ENCODE measurements around the gene SSU72. TPM values are rescaled to one million over a fixed set of nuclear protein-coding genes. Genes with fewer than 3 reads are reported as not detected.

SSU72 gene
- polyA plus RNA-seq, 1 donor from 2014 or later: 56.2 TPM

GRCh38 chr1:1531947-1532346, 42.7 kb downstream of the SSU72 start:
- Histone ChIP-seq H3K27me3 (ENCODE audit: insufficient read depth, low read depth, low read length) (no peaks in the 10 kb centered on the region), H3F3A (ENCODE audit: insufficient read depth, low read length, poor library complexity, severe bottlenecking) (no peaks in the 10 kb centered on the region), H3K36me3 (ENCODE audit: insufficient read depth, low read length) (no peaks in the 10 kb centered on the region), H3K27ac (ENCODE audit: low read length) (no peak overlapping the region), H4K20me1 (ENCODE audit: insufficient read depth) (no peaks in the 10 kb centered on the region), H3K9me3 (ENCODE audit: low read length) (no peaks in the 10 kb centered on the region), H3K79me2 (replicated peaks; ENCODE audit: insufficient read depth, low read length) (no peaks in the 10 kb centered on the region), H3K4me2 (ENCODE audit: low read length) (no peak overlapping the region), H3K9ac (ENCODE audit: low read length) (no peak overlapping the region), H3K9me2 (ENCODE audit: insufficient read depth, low read length) (no peaks in the 10 kb centered on the region), H3K4me3 (ENCODE audit: low read length) (no peak overlapping the region), H2AFZ (ENCODE audit: low read depth, low read length) (no peak overlapping the region)
- TF ChIP-seq EZH2 (IDR thresholded peaks at IDR 0.05; ENCODE audit: borderline replicate concordance, insufficient read depth, low read length, poor library complexity, severe bottlenecking): no peak
- TF ChIP-seq EP300 (conservative IDR thresholded peaks at IDR 0.05; ENCODE audit: poor library complexity, severe bottlenecking): no peak
- no peak for TF ChIP-seq POLR2AphosphoS5 (IDR thresholded peaks at IDR 0.05)
- no peak for TF ChIP-seq SMC3 (conservative IDR thresholded peaks at IDR 0.05; ENCODE audit: poor library complexity)
- no peak for TF ChIP-seq CTCF (IDR thresholded peaks at IDR 0.05; ENCODE audit: poor library complexity, severe bottlenecking)
- TF ChIP-seq MXI1 (conservative IDR thresholded peaks at IDR 0.05; ENCODE audit: poor library complexity, severe bottlenecking): no peak
- TF ChIP-seq RAD21 (conservative IDR thresholded peaks at IDR 0.05): no peak
- no peak for TF ChIP-seq TAF1 (IDR thresholded peaks at IDR 0.05; ENCODE audit: low read depth)
- no peak for TF ChIP-seq REST (IDR thresholded peaks at IDR 0.05; ENCODE audit: borderline replicate concordance)

GRCh38 chr1:1529936-1530335, 44.7 kb downstream of the SSU72 start:
- no peaks in the 10 kb centered on the region for H3K36me3 ChIP-seq (ENCODE audit: insufficient read depth, low read length)
- no peaks in the 10 kb centered on the region for H3K27me3 ChIP-seq (ENCODE audit: insufficient read depth, low read depth, low read length)
- no peaks in the 10 kb centered on the region for H3K9me2 ChIP-seq (ENCODE audit: insufficient read depth, low read length)

More at GRCh38 chr1:1529936-1530335, 44.7 kb downstream of the SSU72 start:
- no peak overlapping the region for H3K4me3 ChIP-seq (ENCODE audit: low read length)
- TF ChIP-seq SMC3 (conservative IDR thresholded peaks at IDR 0.05; ENCODE audit: poor library complexity): no peak
- no peak for TF ChIP-seq POLR2AphosphoS5 (IDR thresholded peaks at IDR 0.05)
- TF ChIP-seq RAD21 (conservative IDR thresholded peaks at IDR 0.05): no peak
- no peak for TF ChIP-seq CTCF (IDR thresholded peaks at IDR 0.05; ENCODE audit: poor library complexity, severe bottlenecking)
- TF ChIP-seq EP300 (conservative IDR thresholded peaks at IDR 0.05; ENCODE audit: poor library complexity, severe bottlenecking): no peak
- TF ChIP-seq MXI1 (conservative IDR thresholded peaks at IDR 0.05; ENCODE audit: poor library complexity, severe bottlenecking): no peak
- TF ChIP-seq REST (IDR thresholded peaks at IDR 0.05; ENCODE audit: borderline replicate concordance): no peak
- TF ChIP-seq EZH2 (IDR thresholded peaks at IDR 0.05; ENCODE audit: borderline replicate concordance, insufficient read depth, low read length, poor library complexity, severe bottlenecking): no peak
- no peak for TF ChIP-seq TAF1 (IDR thresholded peaks at IDR 0.05; ENCODE audit: low read depth)
- H3K4me2 ChIP-seq (ENCODE audit: low read length): no peak overlapping the region
- H3F3A ChIP-seq (ENCODE audit: insufficient read depth, low read length, poor library complexity, severe bottlenecking): no peaks in the 10 kb centered on the region
- no peaks in the 10 kb centered on the region for H3K9me3 ChIP-seq (ENCODE audit: low read length)
- H3K27ac ChIP-seq (ENCODE audit: low read length): no peak overlapping the region
- no peak overlapping the region for H3K9ac ChIP-seq (ENCODE audit: low read length)
- H3K79me2 ChIP-seq (replicated peaks; ENCODE audit: insufficient read depth, low read length): no peaks in the 10 kb centered on the region
- no peaks in the 10 kb centered on the region for H4K20me1 ChIP-seq (ENCODE audit: insufficient read depth)
- H2AFZ ChIP-seq (ENCODE audit: low read depth, low read length): no peak overlapping the region

All from neural cell (in vitro differentiated cells).